ENCODE results near the gene PIGZ. TPM values are rescaled to one million over a fixed set of nuclear protein-coding genes. Genes with fewer than 3 reads are reported as not detected.

The PIGZ gene
- total RNA-seq, 1 donor from 2014 or later: 0.96 TPM

DNA sequence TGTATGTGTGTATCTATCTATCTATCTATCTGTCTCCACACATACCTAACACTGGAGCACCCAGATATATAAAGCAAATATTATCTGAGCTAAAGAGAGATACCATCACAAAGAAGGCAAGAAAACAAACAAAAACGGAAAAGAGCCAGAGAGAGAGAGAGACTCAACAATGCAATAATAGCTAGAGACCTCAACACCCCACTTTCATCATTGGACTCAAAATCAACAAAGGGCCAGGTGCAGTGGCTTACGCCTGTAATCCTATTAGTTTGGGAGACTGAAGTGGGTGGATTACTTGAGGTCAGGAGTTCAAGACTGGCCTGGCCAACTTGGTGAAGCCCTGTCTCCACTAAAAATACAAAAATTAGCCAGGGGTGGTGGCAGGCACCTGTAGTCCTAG lies 49.7 kb downstream of the PIGZ start:
- H3K36me3 ChIP-seq: peaks cover 10 to 31% of the 10 kb centered on the region in 2 donors
- H3K27ac ChIP-seq: no peak overlapping the region
- TF ChIP-seq CTCF (IDR thresholded peaks at IDR 0.05): no peak
- no peak overlapping the region for H3K4me3 ChIP-seq
- no peaks in the 10 kb centered on the region for H3K27me3 ChIP-seq
- DNase-seq (ENCODE audit: low spot score in 2 of 2): no peak
- H3K4me1 ChIP-seq: no peaks in the 10 kb centered on the region
- intact Hi-C loops (cut with DNase I): no loop called here
- H3K9me3 ChIP-seq: no peaks in the 10 kb centered on the region

- TF ChIP-seq CTCF (IDR thresholded peaks at IDR 0.05): no peak
- Histone ChIP-seq H3K27ac (no peak overlapping the region), H3K4me3 (no peak overlapping the region), H3K36me3 (peaks cover 10 to 30% of the 10 kb centered on the region in 2 donors), H3K9me3 (no peaks in the 10 kb centered on the region), H3K4me1 (no peaks in the 10 kb centered on the region), H3K27me3 (no peaks in the 10 kb centered on the region)
- intact Hi-C loops (cut with DNase I): no loop called here
- DNase-seq (ENCODE audit: low spot score in 2 of 2): no peak
These were observed 51.6 kb downstream of the PIGZ start for GRCh38 chr3:196916995-196917394.

- Histone ChIP-seq H3K9me3 (no peaks in the 10 kb centered on the region), H3K27ac (no peak overlapping the region), H3K27me3 (no peaks in the 10 kb centered on the region), H3K36me3 (peaks cover 10 to 30% of the 10 kb centered on the region in 2 donors), H3K4me3 (no peak overlapping the region), H3K4me1 (no peaks in the 10 kb centered on the region)
- intact Hi-C loops (cut with DNase I): no loop called here
- TF ChIP-seq CTCF (IDR thresholded peaks at IDR 0.05): no peak
- no peak for DNase-seq (ENCODE audit: low spot score in 2 of 2)
These were observed 52.4 kb downstream of the PIGZ start for GRCh38 chr3:196916221-196916620.

DNA sequence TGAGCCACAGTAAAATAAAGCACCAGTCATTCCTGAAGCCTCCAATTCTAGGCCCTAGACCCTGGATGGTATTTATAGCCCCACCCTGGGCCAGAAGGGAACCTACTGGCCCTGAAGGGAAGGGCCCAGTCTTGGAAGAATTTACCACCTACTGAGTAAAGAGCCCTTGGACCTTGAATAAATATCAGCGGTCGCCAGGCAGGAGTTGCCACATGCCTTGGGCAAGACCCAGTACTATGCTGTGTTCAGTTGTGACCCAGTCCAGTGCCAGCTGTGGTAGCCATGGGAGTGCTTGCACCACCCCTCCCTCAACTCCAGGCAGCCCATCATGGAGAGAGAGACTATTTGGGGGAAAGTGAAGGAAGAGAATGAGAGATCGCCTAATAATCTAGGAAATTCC lies 53.3 kb downstream of the PIGZ start:
- Histone ChIP-seq H3K27ac (no peak overlapping the region), H3K4me1 (no peaks in the 10 kb centered on the region), H3K9me3 (no peaks in the 10 kb centered on the region), H3K36me3 (peaks cover 10 to 30% of the 10 kb centered on the region in 2 donors), H3K4me3 (no peak overlapping the region), H3K27me3 (no peaks in the 10 kb centered on the region)
- TF ChIP-seq CTCF (IDR thresholded peaks at IDR 0.05): no peak
- no peak for DNase-seq (ENCODE audit: low spot score in 2 of 2)
- intact Hi-C loops (cut with DNase I): no loop called here

DNA sequence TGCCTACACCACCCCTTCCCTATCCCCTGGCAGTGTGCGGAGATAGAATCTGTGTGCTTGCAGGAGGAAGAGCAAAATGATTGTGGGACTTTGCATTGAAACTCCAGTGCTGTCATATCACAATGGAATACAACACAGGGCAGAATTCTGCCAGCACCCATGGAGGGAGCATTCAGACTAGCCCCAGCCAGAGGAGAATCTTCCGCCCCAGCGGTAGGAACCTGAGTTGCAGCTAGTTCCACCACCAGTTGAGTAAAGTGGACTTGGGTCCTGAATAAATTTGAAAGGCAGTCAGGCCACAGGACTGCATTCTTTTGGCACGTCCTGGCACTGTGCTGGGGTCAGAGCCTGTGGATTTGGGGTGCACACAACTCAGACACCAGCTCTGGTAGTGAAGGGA lies 53.8 kb downstream of the PIGZ start:
- Histone ChIP-seq H3K36me3 (peaks cover 10 to 30% of the 10 kb centered on the region in 2 donors), H3K4me1 (no peaks in the 10 kb centered on the region), H3K27ac (no peak overlapping the region), H3K9me3 (no peaks in the 10 kb centered on the region), H3K4me3 (no peak overlapping the region), H3K27me3 (no peaks in the 10 kb centered on the region)
- no peak for DNase-seq (ENCODE audit: low spot score in 2 of 2)
- TF ChIP-seq CTCF (IDR thresholded peaks at IDR 0.05): no peak
- intact Hi-C loops (cut with DNase I): no loop called here

- Histone ChIP-seq H3K4me1 (no peaks in the 10 kb centered on the region), H3K27me3 (no peaks in the 10 kb centered on the region), H3K27ac (no peak overlapping the region), H3K36me3 (peaks cover 42 to 63% of the 10 kb centered on the region in 2 donors), H3K4me3 (no peak overlapping the region), H3K9me3 (no peaks in the 10 kb centered on the region)
- no peak for DNase-seq (ENCODE audit: low spot score in 2 of 2)
- TF ChIP-seq CTCF (IDR thresholded peaks at IDR 0.05): no peak
- intact Hi-C loops (cut with DNase I): no loop called here
These were observed 64.9 kb downstream of the PIGZ start for GRCh38 chr3:196903740-196904139.

All from ascending aorta (tissue), 2 donors.